ENCODE results near the gene RFTN1.
"Not testable (repeated sequence)": the region's sequence is repeated elsewhere in the genome, so short reads cannot be mapped to it uniquely, and the experiment has no call there.

RFTN1 gene

DNA sequence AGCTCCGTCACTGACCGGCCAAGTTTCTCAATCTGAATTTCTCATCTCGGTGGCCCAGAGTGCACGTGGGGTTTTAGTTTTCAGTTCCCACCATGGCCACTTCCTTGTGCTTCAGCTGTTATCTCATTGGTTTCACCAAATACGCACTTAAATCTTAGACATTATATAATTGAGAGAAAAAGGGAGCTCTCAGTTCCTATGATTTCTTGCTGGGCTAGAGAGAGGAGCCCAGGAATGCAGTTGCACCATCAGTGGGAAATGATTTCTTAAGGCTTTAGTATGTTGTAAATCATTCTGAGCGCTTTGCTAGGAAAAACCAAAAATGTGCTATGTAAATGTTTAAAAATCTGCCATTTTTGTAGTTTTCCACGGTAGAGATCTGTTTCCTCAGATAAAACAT, 195.3 kb downstream of the RFTN1 start:
- DNase-seq: no peak

- no peak for DNase-seq
Observed at GRCh38 chr3:16317561-16317945, 195.9 kb downstream of the RFTN1 start.

DNA sequence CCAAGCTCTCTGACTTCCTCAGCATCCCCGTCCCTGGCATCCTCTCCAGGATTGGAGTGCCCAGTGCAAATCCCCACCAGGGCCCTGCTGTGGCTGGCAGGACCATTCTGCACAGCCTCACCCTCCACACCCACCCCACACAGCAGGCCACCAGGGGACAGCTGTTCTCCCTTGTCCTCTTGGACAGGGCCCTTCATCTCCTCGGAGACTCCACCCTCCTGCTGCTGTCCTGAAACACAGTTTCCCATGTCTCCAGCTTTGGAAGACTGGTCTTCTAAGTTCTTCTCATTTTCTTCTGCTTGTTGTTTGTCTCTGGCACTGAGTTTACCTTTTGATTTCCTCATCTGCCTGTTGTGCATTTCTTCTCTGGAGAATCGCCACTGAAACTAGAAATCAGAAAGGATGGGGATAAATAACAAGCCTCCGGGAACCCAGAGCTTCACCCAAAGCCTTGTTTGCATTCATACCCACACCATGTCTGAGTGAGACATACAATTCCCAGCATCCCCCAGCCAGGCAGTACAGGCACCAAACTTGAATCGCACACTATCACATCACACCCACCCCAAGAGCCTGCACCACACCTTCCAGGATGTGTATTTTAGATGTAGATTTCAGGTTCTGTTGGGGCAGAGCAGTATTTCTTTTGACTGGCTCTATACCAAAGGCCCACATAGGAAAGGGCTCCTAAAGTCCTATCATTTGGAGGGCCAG, 196.5 kb downstream of the RFTN1 start:
- no peak for DNase-seq

- no peak for DNase-seq
Observed at GRCh38 chr3:16316396-16316795, 197.1 kb downstream of the RFTN1 start.

DNA sequence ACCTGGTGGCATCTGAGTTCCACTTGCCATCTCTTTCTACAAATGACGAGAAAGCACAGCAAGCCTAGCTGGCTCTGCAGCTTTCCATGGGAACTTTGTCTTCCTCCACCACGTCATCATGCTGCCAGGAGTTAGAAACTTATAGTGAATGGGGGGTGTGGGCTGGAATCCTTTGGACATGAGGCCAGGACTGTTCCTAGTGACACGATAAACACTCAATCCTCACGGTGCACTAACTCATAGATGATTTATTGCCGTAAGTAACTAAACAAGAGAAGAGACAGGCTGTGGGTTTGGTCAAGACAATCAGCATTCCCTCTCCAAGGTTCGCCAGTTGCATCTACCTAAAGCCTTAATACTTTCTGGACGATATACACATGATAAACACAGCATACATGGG, 197.9 kb downstream of the RFTN1 start:
- DNase-seq: no peak

DNA sequence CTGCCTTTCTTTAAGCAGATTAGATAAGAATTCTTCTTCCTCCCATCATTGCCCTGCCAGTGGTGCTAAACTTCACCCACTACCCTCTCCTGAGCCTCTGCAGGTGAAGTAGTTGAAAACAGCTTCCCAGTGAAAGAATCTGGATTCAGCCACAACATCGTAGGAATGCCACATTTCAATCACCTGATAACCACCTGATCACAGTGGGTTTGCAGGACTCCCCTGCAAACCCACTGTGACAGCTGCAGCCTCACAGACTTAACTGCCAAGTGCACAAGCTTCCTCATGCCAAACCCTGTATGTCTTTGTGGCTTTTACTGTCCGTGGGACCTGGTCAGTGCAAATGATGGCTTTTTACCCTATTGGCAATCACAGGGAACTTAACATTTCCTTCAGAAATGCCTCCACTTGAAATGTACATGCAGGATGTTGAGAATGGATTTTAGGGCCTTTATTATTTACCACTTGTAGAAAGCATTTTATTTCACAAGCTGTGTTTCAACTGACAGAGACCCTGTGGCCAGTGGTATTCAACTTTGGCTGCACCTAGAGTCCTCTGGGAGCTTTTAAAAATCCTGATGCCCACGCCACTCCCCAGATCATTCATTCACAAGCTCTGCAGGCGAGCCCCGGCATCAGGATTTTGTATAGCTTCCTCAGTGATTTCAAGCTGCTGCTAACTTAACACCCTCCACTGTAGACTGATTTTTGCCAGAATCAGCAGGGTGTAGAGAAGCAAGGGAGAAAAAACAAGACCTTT, 199.4 kb downstream of the RFTN1 start:
- DNase-seq: no peak

- no peak for DNase-seq
Observed at GRCh38 chr3:16311960-16312451, 201.5 kb downstream of the RFTN1 start.

- not testable (repeated sequence) for DNase-seq
Observed at GRCh38 chr3:16310486-16310885, 203.0 kb downstream of the RFTN1 start.

DNA sequence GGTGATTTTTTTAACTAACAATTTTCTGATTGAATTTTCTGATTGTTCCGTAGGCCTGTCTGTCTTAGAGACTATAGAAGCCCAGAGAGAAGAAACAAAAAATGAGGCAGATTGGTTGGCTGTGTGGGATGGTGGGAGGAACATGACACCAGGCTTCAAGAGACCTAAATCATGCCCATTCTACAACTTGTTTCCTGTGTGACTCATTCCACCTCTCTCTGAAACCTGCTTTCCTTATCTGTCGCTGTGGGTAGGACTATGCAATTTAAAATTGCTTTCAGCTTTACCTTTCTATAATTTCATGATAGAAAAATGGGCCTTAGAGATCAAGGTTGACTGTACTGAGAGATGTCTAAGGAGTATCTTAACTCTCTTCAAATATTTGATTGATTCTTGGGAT, 203.9 kb downstream of the RFTN1 start:
- no peak for DNase-seq

- no peak for DNase-seq
Observed at GRCh38 chr3:16308727-16309126, 204.8 kb downstream of the RFTN1 start.

DNA sequence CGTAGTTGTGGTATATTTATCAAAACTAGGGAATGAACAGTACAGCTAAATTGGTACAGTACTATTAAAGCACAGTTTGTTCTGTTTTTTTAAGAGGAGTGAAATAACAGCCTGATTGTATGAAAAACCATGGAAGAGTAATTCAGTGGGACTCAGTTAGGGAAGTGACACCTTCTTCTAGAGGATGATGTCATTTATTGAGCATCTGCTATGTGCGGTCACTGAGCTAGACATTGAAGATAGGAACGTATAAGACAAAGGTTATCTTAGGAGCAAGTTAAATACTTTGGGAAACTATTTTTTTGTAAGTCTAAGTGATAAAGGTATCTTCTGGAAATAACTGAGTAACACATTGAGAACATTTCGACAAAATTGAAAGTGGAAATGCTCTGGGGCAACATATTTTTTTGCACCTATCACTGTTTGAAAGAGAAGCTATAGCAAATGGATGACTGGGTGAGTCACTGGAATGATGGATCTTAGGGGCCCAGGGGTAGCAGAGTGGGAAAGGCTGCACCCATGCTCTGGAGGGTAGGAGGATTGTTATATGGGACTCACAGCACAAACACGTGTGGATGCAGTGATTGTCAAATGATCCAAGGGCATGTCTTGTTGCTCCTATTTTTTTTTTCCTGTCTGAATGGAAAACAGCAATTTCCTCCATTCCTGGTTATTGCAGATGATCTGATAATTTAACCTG, 205.5 kb downstream of the RFTN1 start:
- DNase-seq: no peak

- DNase-seq: no peak
Observed at GRCh38 chr3:16305111-16305541, 208.4 kb downstream of the RFTN1 start.

DNA sequence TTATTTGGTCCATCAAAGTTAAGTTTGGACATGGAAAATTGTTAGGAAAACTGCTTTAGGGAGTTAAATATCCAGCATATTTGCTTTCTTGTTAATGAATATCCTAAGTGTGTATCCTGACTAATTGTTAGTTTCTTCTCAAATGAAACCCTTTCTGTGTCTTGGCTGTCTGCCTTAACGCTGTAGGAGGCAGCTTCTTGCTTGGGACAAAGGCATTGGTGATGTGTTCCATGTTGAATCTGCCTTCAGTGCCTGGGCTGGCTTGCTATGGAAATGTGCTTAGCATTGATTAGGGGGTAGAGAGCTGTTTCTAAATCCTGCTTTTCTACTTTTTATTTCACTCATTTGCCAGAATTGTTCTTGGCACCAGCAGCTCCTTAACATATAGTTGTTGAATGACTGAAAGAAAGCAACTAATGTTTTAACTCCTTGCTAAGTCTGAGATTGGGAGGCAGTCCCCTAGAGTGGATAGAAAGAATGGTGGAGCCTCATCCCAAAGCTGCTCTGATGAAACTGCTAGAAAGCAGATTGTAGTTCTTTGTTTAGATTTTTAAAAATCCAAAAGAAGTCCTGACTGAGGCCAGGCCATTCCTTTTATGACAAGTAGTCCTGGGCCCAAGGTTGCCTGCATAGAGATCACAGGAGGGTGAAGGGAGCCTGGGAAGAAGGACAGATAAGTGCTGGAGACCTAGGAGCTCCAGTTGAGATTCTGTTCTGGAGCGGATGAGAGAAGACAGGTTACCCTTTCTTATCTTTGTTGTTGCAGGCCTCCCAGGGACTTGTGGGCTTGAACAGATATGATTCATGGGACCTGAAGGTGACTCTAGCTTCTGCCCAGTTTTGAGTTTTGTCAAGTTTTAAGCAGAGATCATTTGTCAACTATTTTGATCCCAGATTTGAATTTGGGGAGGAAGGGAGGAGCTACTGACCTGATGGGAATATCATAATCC, 209.2 kb downstream of the RFTN1 start:
- DNase-seq: no peak

DNA sequence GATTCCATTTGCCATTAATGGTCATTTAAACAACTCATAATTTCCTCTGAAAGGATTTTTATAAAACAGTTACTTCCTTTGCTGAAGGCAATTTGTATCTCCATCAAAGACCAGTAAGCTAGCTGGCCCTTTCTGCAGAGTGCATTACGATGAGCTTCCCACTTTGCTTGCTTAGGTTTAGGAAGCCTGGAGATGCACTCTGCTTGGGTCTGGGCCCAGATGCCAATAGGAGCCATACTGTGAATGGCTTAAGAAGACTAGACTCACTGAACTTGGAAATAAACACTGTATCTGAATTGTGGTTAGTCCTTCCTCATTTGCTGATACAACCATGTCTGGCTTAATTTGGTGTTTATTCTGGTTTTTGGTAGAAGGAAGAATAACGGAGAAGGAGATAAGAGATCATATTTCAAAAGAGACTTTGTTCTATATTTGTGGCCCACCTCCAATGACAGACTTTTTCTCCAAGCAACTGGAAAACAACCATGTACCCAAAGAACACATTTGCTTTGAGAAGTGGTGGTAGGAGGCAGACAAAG, 210.4 kb downstream of the RFTN1 start:
- no peak for DNase-seq

- no peak for DNase-seq
Observed at GRCh38 chr3:16302082-16302631, 211.3 kb downstream of the RFTN1 start.

- DNase-seq: no peak
Observed at GRCh38 chr3:16301507-16301906, 212.0 kb downstream of the RFTN1 start.

GRCh38 chr3:16300881-16301359, 212.6 kb downstream of the RFTN1 start:
- DNase-seq: no peak

DNA sequence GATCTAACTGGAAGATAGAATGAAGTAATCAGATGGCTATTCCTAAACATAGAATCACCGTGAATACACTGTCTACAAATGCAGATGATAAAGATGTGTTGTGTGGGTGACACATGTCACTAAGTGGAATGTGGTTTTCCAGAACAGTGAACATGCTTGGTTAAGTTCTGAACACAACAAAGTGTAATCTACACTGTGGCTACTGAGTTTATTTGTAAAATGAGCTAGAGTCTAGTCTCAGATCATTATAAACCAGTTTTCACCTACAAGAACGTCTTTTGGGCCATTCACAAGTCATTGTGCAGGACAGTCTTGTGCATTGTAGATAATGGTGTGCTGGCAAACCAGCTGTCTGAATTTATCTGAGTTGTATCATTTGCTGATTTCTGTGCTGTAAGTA, 213.2 kb downstream of the RFTN1 start:
- DNase-seq: no peak

- DNase-seq: no peak
Observed at GRCh38 chr3:16299746-16300145, 213.8 kb downstream of the RFTN1 start.

- DNase-seq: no peak
Observed at GRCh38 chr3:16298891-16299290, 214.6 kb downstream of the RFTN1 start.

DNA sequence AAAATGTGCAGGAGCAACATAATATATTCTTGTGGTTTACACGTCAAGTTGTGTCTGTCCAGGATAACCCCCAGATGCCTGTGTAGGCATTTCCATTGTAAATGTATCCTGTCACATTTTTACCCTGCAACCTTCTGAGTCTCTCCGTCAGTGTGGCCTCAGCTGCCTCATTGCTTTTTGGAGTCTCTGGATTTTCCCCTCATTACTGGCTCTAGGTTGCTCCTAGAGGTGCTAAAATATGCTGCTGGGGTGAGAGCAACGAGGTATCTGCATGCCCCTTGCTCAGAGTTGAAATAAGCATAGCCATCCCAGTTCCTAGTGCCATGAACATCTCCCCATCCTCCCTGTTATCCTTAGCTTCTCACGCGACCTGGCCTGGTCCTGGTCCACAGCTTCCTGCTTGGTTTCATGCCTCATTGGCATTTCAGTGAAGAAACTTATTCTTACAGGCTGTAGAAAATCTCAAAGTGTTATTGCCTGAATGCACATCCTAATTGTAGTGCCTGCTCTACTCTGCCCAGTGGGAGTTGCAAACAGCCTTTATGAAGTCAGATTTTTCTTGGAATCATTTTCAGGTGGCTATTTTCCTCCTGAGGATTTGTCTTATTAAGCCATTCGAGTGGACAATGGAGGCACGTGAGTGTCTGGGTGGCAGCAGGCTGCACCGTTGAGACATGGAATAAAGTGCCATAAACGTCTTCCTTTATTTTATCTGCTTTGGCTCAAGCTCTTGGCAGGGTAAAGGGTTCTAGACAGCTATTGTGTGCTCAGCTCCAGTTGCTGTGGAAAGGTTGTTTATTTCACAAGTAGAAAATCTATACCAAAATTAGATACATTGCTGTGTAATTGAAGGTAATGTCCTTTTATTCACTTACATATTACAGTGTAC, 215.3 kb downstream of the RFTN1 start:
- no peak for DNase-seq
